Thoracic aorta (tissue), 2 donors: Measurements from ENCODE around the gene SPTBN4. TPM values are rescaled to one million over a fixed set of nuclear protein-coding genes. Genes with fewer than 3 reads are reported as not detected.
"Not testable (repeated sequence)": the region's sequence is repeated elsewhere in the genome, so short reads cannot be mapped to it uniquely, and the experiment has no call there.

Experiments used
- ATAC-seq: fragments of 150-250 bp; one replicate; pipeline ENCODE4 v1.8.0; 2017; ENCODE audit warnings: low read depth; ENCODE audit not compliant: insufficient number of reproducible peaks, low FRiP score
- DNase-seq: peaks from one replicate; pipeline ENCODE4 v3.0.0-alpha.2; 2020; ENCODE audit warnings: low spot score
- H3K27ac ChIP-seq, 2 donors: fragments of 200-600 bp; sonication (generic); 1 replicate in 1 of 2; 2 replicates in 1 of 2; pipeline ENCODE4 v1.5.1; 2016; ENCODE audit warnings: mild to moderate bottlenecking in 2 of 2, moderate library complexity in 2 of 2
- H3K27me3 ChIP-seq: fragments of 200-600 bp; sonication (generic); replicated peaks from 2 replicates; pipeline ENCODE4 v1.6.0; 2016; ENCODE audit warnings: mild to moderate bottlenecking; ENCODE audit not compliant: insufficient read depth
- H3K36me3 ChIP-seq: fragments of 200-600 bp; sonication (generic); one replicate; pipeline ENCODE4 v1.5.1; 2016
- H3K4me1 ChIP-seq, 2 donors: fragments of 200-600 bp; sonication (generic); 1 replicate in 1 of 2; 2 replicates in 1 of 2; pipeline versions ENCODE4 v1.5.1 to v1.6.0; 2016; ENCODE audit warnings: low read depth in 2 of 2, mild to moderate bottlenecking in 1 of 2; ENCODE audit not compliant: control insufficient read depth in 1 of 2
- H3K4me3 ChIP-seq: fragments of 200-600 bp; sonication (generic); 2 replicates; pipeline ENCODE4 v1.5.1; 2016; ENCODE audit warnings: mild to moderate bottlenecking
- H3K9me3 ChIP-seq: fragments of 200-600 bp; sonication (generic); 2 replicates; pipeline ENCODE4 v1.5.1; 2016
- CTCF ChIP-seq: fragments of 200-600 bp; sonication (generic); IDR thresholded peaks from one replicate; pipeline ENCODE4 v1.5.1; 2019; ENCODE audit warnings: antibody characterized with exemption
- total RNA-seq, 2 donors: library from RNA; depleted of rRNA; stranded (reverse); fragments of >200 nt; gene quantifications; one replicate each; pipeline versions ENCODE4 v1.1.0 to v1.2.3, GENCODE V29; 2016

The SPTBN4 gene
- total RNA-seq, 2 donors from 2014 or later = 2.0 to 7.0 TPM

- no peak for ATAC-seq
- Histone ChIP-seq H3K36me3 (peaks cover 24% of the 10 kb centered on the region), H3K27me3 (no peaks in the 10 kb centered on the region), H3K9me3 (no peaks in the 10 kb centered on the region), H3K27ac (no peak overlapping the region), H3K4me1 (no peaks in the 10 kb centered on the region), H3K4me3 (no peak overlapping the region)
- no peak for DNase-seq
- TF ChIP-seq CTCF = no peak
Measured at GRCh38 chr19:40588926-40589569, 122.2 kb downstream of the SPTBN4 start.

- DNase-seq = no peak
- Histone ChIP-seq H3K27me3 (no peaks in the 10 kb centered on the region), H3K4me3 (no peak overlapping the region), H3K9me3 (no peaks in the 10 kb centered on the region), H3K36me3 (peaks cover 24% of the 10 kb centered on the region), H3K27ac (no peak overlapping the region), H3K4me1 (no peaks in the 10 kb centered on the region)
- no peak for ATAC-seq
- no peak for TF ChIP-seq CTCF
Measured at GRCh38 chr19:40589591-40590429, 123.0 kb downstream of the SPTBN4 start.

- TF ChIP-seq CTCF = no peak
- no peaks in the 10 kb centered on the region for H3K4me1 ChIP-seq
- no peaks in the 10 kb centered on the region for H3K27me3 ChIP-seq
- ATAC-seq (no peak), DNase-seq (no peak)
- peaks cover 17% of the 10 kb centered on the region for H3K36me3 ChIP-seq
- H3K9me3 ChIP-seq = no peaks in the 10 kb centered on the region
- no peak overlapping the region for H3K4me3 ChIP-seq
- H3K27ac ChIP-seq = no peak overlapping the region
Measured at GRCh38 chr19:40590464-40591265, 123.9 kb downstream of the SPTBN4 start.

GRCh38 chr19:40591724-40592123 lies 124.9 kb downstream of the SPTBN4 start:
- H3K9me3 ChIP-seq, H3K27ac ChIP-seq, ATAC-seq, H3K4me1 ChIP-seq, H3K27me3 ChIP-seq, H3K4me3 ChIP-seq, H3K36me3 ChIP-seq, DNase-seq: not testable (repeated sequence)

- TF ChIP-seq CTCF = no peak
- Histone ChIP-seq H3K9me3 (no peaks in the 10 kb centered on the region), H3K4me1 (peaks cover 1 to 2% of the 10 kb centered on the region in 2 donors), H3K27ac (no peak overlapping the region), H3K4me3 (no peak overlapping the region), H3K36me3 (peaks cover 3% of the 10 kb centered on the region), H3K27me3 (no peaks in the 10 kb centered on the region)
- DNase-seq (no peak), ATAC-seq (no peak)
Measured at GRCh38 chr19:40592170-40592569, 125.4 kb downstream of the SPTBN4 start.
